ENCODE measurements around the gene DDX25.
"Not testable (repeated sequence)": the region's sequence is repeated elsewhere in the genome, so short reads cannot be mapped to it uniquely, and the experiment has no call there.

Gene DDX25

DNA sequence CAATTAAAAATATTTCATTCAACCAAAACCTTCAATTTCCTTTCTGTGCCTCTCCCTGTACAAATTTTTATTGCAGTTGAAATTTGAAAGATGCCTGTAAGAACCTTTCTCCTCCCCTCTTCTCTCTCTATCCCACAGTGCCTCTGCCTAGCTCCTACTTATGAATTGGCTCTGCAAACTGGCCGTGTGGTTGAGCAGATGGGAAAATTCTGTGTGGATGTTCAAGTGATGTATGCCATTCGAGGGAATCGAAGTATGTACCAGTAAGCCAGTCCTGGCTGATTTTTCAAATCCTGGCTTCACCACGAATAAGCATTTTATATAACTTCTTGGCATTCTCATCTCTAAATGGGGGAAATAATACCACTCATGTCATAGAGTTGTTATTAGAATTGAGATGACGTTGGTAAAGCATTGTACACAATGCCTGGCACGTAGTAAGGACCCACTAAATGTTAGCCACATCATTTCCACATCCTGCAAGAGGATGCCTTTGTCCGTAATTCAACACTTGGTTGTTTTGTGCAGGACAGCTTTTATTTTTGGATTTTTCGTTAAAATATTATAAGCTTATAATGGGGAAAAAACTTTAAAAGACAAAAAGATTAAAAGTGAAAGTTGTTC is 6.0 kb downstream of the DDX25 start:
- Histone ChIP-seq H3K9me3 (ENCODE audit: low read length) (no peaks in the 10 kb centered on the region), H3K79me2 (ENCODE audit: insufficient read depth, low read length) (no peaks in the 10 kb centered on the region), H3K27ac (ENCODE audit: low read depth, low read length, poor library complexity, severe bottlenecking) (no peak overlapping the region), H2AFZ (ENCODE audit: low read length) (no peak overlapping the region), H3K4me1 (ENCODE audit: insufficient read depth, low read length, severe bottlenecking) (no peaks in the 10 kb centered on the region), H3K27me3 (ENCODE audit: insufficient read depth, low read length) (no peaks in the 10 kb centered on the region), H3F3A (ENCODE audit: insufficient read depth, low read length) (no peaks in the 10 kb centered on the region), H3K4me3 (ENCODE audit: low read depth, low read length, poor library complexity, severe bottlenecking) (no peak overlapping the region), H3K36me3 (ENCODE audit: insufficient read depth, low read length) (no peaks in the 10 kb centered on the region), H3K9ac (ENCODE audit: low read length) (no peak overlapping the region), H4K20me1 (ENCODE audit: insufficient read depth, low read length) (no peaks in the 10 kb centered on the region), H3K9me2 (ENCODE audit: low read depth, low read length) (no peaks in the 10 kb centered on the region), H3K4me2 (ENCODE audit: low read length) (no peak overlapping the region)
- TF ChIP-seq, protein P1, sequence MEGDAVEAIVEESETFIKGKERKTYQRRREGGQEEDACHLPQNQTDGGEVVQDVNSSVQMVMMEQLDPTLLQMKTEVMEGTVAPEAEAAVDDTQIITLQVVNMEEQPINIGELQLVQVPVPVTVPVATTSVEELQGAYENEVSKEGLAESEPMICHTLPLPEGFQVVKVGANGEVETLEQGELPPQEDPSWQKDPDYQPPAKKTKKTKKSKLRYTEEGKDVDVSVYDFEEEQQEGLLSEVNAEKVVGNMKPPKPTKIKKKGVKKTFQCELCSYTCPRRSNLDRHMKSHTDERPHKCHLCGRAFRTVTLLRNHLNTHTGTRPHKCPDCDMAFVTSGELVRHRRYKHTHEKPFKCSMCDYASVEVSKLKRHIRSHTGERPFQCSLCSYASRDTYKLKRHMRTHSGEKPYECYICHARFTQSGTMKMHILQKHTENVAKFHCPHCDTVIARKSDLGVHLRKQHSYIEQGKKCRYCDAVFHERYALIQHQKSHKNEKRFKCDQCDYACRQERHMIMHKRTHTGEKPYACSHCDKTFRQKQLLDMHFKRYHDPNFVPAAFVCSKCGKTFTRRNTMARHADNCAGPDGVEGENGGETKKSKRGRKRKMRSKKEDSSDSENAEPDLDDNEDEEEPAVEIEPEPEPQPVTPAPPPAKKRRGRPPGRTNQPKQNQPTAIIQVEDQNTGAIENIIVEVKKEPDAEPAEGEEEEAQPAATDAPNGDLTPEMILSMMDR (IDR thresholded peaks at IDR 0.05; ENCODE audit: low read length) = no peak
- TF ChIP-seq EZH2 (IDR thresholded peaks at IDR 0.05; ENCODE audit: borderline replicate concordance, low read length) = no peak

DNA sequence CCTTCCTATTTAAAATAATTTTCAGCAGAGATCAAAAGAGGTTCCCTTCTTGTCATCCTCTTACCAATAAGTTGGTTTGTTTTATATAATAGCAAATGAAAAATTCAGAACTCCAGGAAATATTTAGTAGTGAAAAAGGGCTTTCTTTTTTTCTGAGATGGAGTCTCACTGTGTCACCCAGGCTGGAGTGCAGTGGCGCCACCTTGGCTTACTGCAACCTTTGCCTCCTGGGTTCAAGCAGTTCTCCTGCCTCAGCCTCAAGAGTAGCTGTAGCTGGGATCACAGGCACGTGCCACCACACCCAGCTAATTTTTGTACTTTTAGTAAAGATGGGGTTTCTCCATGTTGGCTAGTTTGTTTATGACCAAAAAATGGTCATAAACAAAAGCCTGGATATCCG is 10.3 kb downstream of the DDX25 start:
- not testable (repeated sequence) for H3K36me3 ChIP-seq (ENCODE audit: insufficient read depth, low read length); H3F3A ChIP-seq (ENCODE audit: insufficient read depth, low read length); H3K4me2 ChIP-seq (ENCODE audit: low read length); H3K9ac ChIP-seq (ENCODE audit: low read length); H3K9me2 ChIP-seq (ENCODE audit: low read depth, low read length); H3K4me1 ChIP-seq (ENCODE audit: insufficient read depth, low read length, severe bottlenecking); H3K9me3 ChIP-seq (ENCODE audit: low read length); H2AFZ ChIP-seq (ENCODE audit: low read length); H4K20me1 ChIP-seq (ENCODE audit: insufficient read depth, low read length); H3K27ac ChIP-seq (ENCODE audit: low read depth, low read length, poor library complexity, severe bottlenecking); H3K79me2 ChIP-seq (ENCODE audit: insufficient read depth, low read length); H3K4me3 ChIP-seq (ENCODE audit: low read depth, low read length, poor library complexity, severe bottlenecking); H3K27me3 ChIP-seq (ENCODE audit: insufficient read depth, low read length)

DNA sequence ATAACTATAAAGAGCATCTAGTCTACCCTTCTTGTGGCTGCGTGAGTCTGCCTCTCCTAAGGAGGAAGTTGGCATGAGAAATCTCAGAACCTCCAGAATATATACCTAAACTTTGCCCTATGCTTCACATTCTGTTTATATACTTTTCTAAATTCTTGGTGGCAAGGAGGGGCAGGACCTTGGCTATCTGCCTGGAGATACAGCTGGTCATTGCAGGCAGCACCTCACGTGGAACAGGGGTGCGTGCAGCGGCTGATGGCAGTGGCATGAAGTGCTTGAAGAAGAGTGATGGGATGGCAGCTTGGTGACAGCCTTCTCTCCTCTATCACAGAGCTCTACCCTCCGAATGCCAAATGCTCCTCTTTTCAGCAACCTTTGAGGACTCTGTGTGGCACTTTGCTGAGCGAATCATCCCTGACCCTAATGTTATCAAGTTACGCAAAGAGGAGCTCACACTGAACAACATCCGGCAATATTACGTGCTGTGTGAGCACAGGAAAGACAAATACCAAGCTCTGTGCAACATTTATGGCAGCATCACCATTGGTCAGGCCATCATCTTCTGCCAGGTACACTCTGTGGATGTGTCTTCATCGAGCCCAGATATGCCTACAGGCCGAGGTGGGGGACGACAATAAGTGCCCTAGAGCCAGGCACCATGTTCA is 12.5 kb downstream of the DDX25 start:
- TF ChIP-seq, protein P1 (IDR thresholded peaks at IDR 0.05; ENCODE audit: low read length) = no peak
- no peak for TF ChIP-seq EZH2 (IDR thresholded peaks at IDR 0.05; ENCODE audit: borderline replicate concordance, low read length)
- no peak overlapping the region for H3K4me3 ChIP-seq (ENCODE audit: low read depth, low read length, poor library complexity, severe bottlenecking)
- H3K36me3 ChIP-seq (ENCODE audit: insufficient read depth, low read length) = no peaks in the 10 kb centered on the region
- no peaks in the 10 kb centered on the region for H3F3A ChIP-seq (ENCODE audit: insufficient read depth, low read length)
- H3K9me3 ChIP-seq (ENCODE audit: low read length) = no peaks in the 10 kb centered on the region
- no peaks in the 10 kb centered on the region for H3K27me3 ChIP-seq (ENCODE audit: insufficient read depth, low read length)
- no peaks in the 10 kb centered on the region for H3K9me2 ChIP-seq (ENCODE audit: low read depth, low read length)
- no peaks in the 10 kb centered on the region for H4K20me1 ChIP-seq (ENCODE audit: insufficient read depth, low read length)
- no peak overlapping the region for H3K9ac ChIP-seq (ENCODE audit: low read length)
- H3K4me2 ChIP-seq (ENCODE audit: low read length) = no peak overlapping the region
- H3K4me1 ChIP-seq (ENCODE audit: insufficient read depth, low read length, severe bottlenecking) = no peaks in the 10 kb centered on the region
- no peak overlapping the region for H3K27ac ChIP-seq (ENCODE audit: low read depth, low read length, poor library complexity, severe bottlenecking)
- H3K79me2 ChIP-seq (ENCODE audit: insufficient read depth, low read length) = no peaks in the 10 kb centered on the region
- H2AFZ ChIP-seq (ENCODE audit: low read length) = no peak overlapping the region
